Hippocampal formation (tissue), 2 donors: ENCODE measurements around the gene KCNG1.
A peak's percentile ranks its signal among the peaks of the same experiment; 100 is the strongest.

Experiments
- DNase-seq, 2 donors: peaks; one replicate each; lab custom pipeline; 2025; lab: John Stamatoyannopoulos, UW

The KCNG1 gene

GRCh38 chr20:51013577-51014330 lies 9.2 kb downstream of the KCNG1 start:
- peak in 1 of 2 donors; percentile 23 for DNase-seq

GRCh38 chr20:51012357-51012756 lies 10.6 kb downstream of the KCNG1 start:
- no peak for DNase-seq

- no peak for DNase-seq
Observed at GRCh38 chr20:51011479-51011878, 11.4 kb downstream of the KCNG1 start.

GRCh38 chr20:51010932-51011331 lies 12.0 kb downstream of the KCNG1 start:
- no peak for DNase-seq

- no peak for DNase-seq
Observed at GRCh38 chr20:51010043-51010365, 12.9 kb downstream of the KCNG1 start.

- DNase-seq: no peak
Observed at GRCh38 chr20:51009303-51010042, 13.4 kb downstream of the KCNG1 start.

- DNase-seq: no peak
Observed at GRCh38 chr20:51008718-51009117, 14.2 kb downstream of the KCNG1 start.

GRCh38 chr20:51005214-51005613 lies 17.7 kb downstream of the KCNG1 start:
- no peak for DNase-seq

- no peak for DNase-seq
Observed at GRCh38 chr20:51004781-51005180, 18.1 kb downstream of the KCNG1 start.

- no peak for DNase-seq
Observed at GRCh38 chr20:51004305-51004727, 18.6 kb downstream of the KCNG1 start.

GRCh38 chr20:51003753-51004152 lies 19.2 kb downstream of the KCNG1 start:
- DNase-seq: no peak

- DNase-seq: no peak
Observed at GRCh38 chr20:51002633-51003032, 20.3 kb downstream of the KCNG1 start.

GRCh38 chr20:51001430-51002265 lies 21.3 kb downstream of the KCNG1 start:
- DNase-seq: no peak

GRCh38 chr20:50999355-50999754 lies 23.6 kb downstream of the KCNG1 start:
- no peak for DNase-seq

- no peak for DNase-seq
Observed at GRCh38 chr20:50996901-50997865, 25.7 kb downstream of the KCNG1 start.

- DNase-seq: no peak
Observed at GRCh38 chr20:50995506-50995905, 27.4 kb downstream of the KCNG1 start.

GRCh38 chr20:50993876-50994275 lies 29.0 kb downstream of the KCNG1 start:
- DNase-seq: no peak

- no peak for DNase-seq
Observed at GRCh38 chr20:50992733-50993457, 30.0 kb downstream of the KCNG1 start.

GRCh38 chr20:50992336-50992732 lies 30.6 kb downstream of the KCNG1 start:
- no peak for DNase-seq

GRCh38 chr20:50991076-50991475 lies 31.8 kb downstream of the KCNG1 start:
- DNase-seq: no peak
